OCI-LY1 (cell line): Measurements from ENCODE around the gene FANCC.

Experiments used
- EZH2 ChIP-seq: fragments of 200-600 bp; sonication (generic), shearing (Covaris generic); IDR thresholded peaks from 2 replicates; pipeline ENCODE4 v1.8.0; 2017; ENCODE audit warnings: borderline replicate concordance, mixed run types, mild to moderate bottlenecking, antibody characterized with exemption, low read length, moderate library complexity, mixed read lengths
- TF ChIP-seq, protein P1 (sequence below): fragments of 200-600 bp; sonication (generic), shearing (Covaris generic); IDR thresholded peaks from 2 replicates; pipeline ENCODE4 v1.5.1; 2017; ENCODE audit warnings: mild to moderate bottlenecking, antibody characterized with exemption, low read length, moderate library complexity, mixed read lengths

DNA sequence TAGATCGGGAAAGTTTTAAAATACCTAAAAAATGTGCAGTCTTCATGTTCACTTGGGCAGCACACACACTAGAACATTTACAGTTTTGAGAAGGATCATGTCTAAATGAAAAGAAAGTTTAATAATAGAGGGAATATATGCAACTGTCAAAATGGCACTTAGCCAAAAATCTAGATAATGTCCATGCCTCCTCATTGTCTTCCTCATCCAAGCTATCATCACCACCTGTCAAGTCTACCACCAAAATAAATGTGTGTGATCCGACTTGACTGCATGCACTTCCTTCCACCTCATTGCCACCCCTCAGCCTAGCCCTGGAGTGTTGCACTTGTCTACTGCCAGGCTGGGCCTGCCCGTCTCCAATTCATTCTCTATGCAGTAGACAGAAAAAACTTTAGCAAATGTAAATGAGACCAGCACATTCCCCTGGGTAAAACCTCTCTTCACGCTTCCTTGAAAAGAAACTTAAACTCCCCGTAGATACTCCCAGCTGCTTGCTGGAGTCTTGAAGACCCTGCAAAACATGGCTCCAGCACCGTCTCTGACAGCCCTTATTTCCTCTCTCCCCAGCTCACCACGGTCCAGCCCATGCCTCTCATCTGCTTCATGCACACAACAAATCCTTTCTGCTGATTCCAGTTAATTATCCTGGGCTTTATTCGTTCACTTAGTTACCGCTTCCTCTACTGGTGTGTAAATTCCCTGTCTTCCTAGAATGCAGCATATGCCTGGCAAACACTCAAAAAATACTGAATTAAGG, 66.9 kb downstream of the FANCC start:
- TF ChIP-seq, protein P1, sequence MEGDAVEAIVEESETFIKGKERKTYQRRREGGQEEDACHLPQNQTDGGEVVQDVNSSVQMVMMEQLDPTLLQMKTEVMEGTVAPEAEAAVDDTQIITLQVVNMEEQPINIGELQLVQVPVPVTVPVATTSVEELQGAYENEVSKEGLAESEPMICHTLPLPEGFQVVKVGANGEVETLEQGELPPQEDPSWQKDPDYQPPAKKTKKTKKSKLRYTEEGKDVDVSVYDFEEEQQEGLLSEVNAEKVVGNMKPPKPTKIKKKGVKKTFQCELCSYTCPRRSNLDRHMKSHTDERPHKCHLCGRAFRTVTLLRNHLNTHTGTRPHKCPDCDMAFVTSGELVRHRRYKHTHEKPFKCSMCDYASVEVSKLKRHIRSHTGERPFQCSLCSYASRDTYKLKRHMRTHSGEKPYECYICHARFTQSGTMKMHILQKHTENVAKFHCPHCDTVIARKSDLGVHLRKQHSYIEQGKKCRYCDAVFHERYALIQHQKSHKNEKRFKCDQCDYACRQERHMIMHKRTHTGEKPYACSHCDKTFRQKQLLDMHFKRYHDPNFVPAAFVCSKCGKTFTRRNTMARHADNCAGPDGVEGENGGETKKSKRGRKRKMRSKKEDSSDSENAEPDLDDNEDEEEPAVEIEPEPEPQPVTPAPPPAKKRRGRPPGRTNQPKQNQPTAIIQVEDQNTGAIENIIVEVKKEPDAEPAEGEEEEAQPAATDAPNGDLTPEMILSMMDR: no peak
- no peak for TF ChIP-seq EZH2
